Brain microvascular endothelial cell (primary cell): ENCODE results near the gene EIF4G1.

Source experiments
- DNase-seq: peaks from one replicate; pipeline ENCODE4 v3.0.0-alpha.2; 2020
- H3K27ac ChIP-seq: fragments of 250-450 bp; sonication (Bioruptor Pico); 2 replicates; pipeline ENCODE4 v1.5.1; 2020; ENCODE audit warnings: mild to moderate bottlenecking, moderate library complexity
- H3K27me3 ChIP-seq: fragments of 250-450 bp; sonication (Bioruptor Pico); replicated peaks from 2 replicates; pipeline ENCODE4 v1.5.1; 2020; ENCODE audit warnings: mild to moderate bottlenecking
- H3K36me3 ChIP-seq: fragments of 250-450 bp; sonication (Bioruptor Pico); replicated peaks from 2 replicates; pipeline ENCODE4 v1.5.1; 2020; ENCODE audit warnings: mild to moderate bottlenecking
- H3K4me3 ChIP-seq: 2 replicates; pipeline ENCODE4 v1.5.1; 2011; ENCODE audit warnings: low read depth, mild to moderate bottlenecking, control low read depth, low read length, moderate library complexity
- CTCF ChIP-seq: IDR thresholded peaks from 2 replicates; pipeline ENCODE4 v1.5.1; 2011; ENCODE audit warnings: low read depth, mild to moderate bottlenecking, moderate library complexity, low read length, control low read depth, inconsistent platforms; ENCODE audit errors: missing control alignments
- in situ Hi-C: cut with HindIII; loops from 2 replicates; pipeline ENCODE4 v1.10.0; 2017; ENCODE audit warnings: low sequenced_read_pairs, low pct_ligation_motif_present

EIF4G1 gene

GRCh38 chr3:184325269-184325668 lies 10.9 kb downstream of the EIF4G1 start:
- H3K4me3 ChIP-seq = no peak overlapping the region
- in situ Hi-C loops = no loop called here
- TF ChIP-seq CTCF = no peak
- H3K27me3 ChIP-seq = no peaks in the 10 kb centered on the region
- no peak for DNase-seq
- H3K27ac ChIP-seq = no peak overlapping the region
- H3K36me3 ChIP-seq = peaks cover 100% of the 10 kb centered on the region

- in situ Hi-C loops = no loop called here
- no peak overlapping the region for H3K4me3 ChIP-seq
- no peak for DNase-seq
- no peaks in the 10 kb centered on the region for H3K27me3 ChIP-seq
- peaks cover 100% of the 10 kb centered on the region for H3K36me3 ChIP-seq
- TF ChIP-seq CTCF = no peak
- H3K27ac ChIP-seq = no peak overlapping the region
These were observed 11.4 kb downstream of the EIF4G1 start for GRCh38 chr3:184325715-184326369.

- DNase-seq = no peak
- in situ Hi-C loops = no loop called here
- Histone ChIP-seq H3K27ac (no peak overlapping the region), H3K27me3 (no peaks in the 10 kb centered on the region), H3K4me3 (no peak overlapping the region), H3K36me3 (peaks cover 100% of the 10 kb centered on the region)
- no peak for TF ChIP-seq CTCF
These were observed 12.8 kb downstream of the EIF4G1 start for GRCh38 chr3:184327171-184327570.

GRCh38 chr3:184328516-184328915 lies 14.1 kb downstream of the EIF4G1 start:
- Histone ChIP-seq H3K27ac (no peak overlapping the region), H3K4me3 (no peak overlapping the region), H3K27me3 (no peaks in the 10 kb centered on the region), H3K36me3 (peaks cover 98% of the 10 kb centered on the region)
- no peak for DNase-seq
- TF ChIP-seq CTCF = no peak
- in situ Hi-C loops = no loop called here

GRCh38 chr3:184332370-184333090 lies 18.1 kb downstream of the EIF4G1 start:
- DNase-seq = peak; percentile 93
- no peak for TF ChIP-seq CTCF
- in situ Hi-C loops = no loop called here
- no peak overlapping the region for H3K4me3 ChIP-seq
- peaks cover 79% of the 10 kb centered on the region for H3K36me3 ChIP-seq
- H3K27ac ChIP-seq = peak overlapping the region; percentile 83
- no peaks in the 10 kb centered on the region for H3K27me3 ChIP-seq
